Vagina (tissue), 2 donors: ENCODE data around the gene CALML4.

Experiments
- POLR2A ChIP-seq, 2 donors: fragments of 450-650 bp; IDR thresholded peaks; one replicate each; pipeline ENCODE4 v1.6.1; 2017; ENCODE audit warnings: antibody characterized with exemption in 2 of 2, mild to moderate bottlenecking in 2 of 2, moderate library complexity in 2 of 2
- POLR2AphosphoS5 ChIP-seq, 2 donors: sonication (generic); formaldehyde crosslinking; IDR thresholded peaks; one replicate each; pipeline ENCODE4 v1.9.0; 2017; ENCODE audit warnings: antibody characterized with exemption in 2 of 2, mild to moderate bottlenecking in 2 of 2, low read depth in 1 of 2; ENCODE audit not compliant: insufficient read depth in 1 of 2
- TF ChIP-seq, protein P1 (sequence below), 3 experiments: fragments of 450-650 bp in 2 of 3; fragments of 200-600 bp in 1 of 3; sonication (generic) in 1 of 3; IDR thresholded peaks; one replicate each; pipeline ENCODE4 v1.5.1; 2017 to 2019; ENCODE audit warnings: antibody characterized with exemption in 3 of 3, mild to moderate bottlenecking in 2 of 3, moderate library complexity in 2 of 3

DNA sequence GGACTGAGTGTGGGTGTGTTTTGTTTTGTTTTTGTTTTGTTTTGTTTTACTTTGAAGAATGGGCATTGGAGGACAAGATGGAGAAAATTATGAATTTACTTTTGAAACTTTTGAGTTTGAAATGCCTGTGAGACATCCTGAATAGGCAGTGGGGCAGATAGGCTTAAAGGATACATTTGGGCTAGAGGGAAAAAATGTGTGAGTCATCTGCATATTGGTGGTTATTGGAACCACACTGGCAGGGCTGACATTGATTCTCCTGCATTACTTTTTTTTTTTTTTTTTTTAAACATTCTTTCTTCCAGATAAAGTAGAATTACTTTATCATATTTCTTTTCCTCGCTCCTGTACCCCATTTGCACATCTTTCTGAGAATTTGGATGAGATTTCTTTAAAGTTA, 56.1 kb downstream of the CALML4 start:
- TF ChIP-seq POLR2A (IDR thresholded peaks at IDR 0.05) (no peak), POLR2AphosphoS5 (IDR thresholded peaks at IDR 0.05; ENCODE audit: insufficient read depth in 1 of 2, low read depth in 1 of 2) (no peak)
- TF ChIP-seq, protein P1, sequence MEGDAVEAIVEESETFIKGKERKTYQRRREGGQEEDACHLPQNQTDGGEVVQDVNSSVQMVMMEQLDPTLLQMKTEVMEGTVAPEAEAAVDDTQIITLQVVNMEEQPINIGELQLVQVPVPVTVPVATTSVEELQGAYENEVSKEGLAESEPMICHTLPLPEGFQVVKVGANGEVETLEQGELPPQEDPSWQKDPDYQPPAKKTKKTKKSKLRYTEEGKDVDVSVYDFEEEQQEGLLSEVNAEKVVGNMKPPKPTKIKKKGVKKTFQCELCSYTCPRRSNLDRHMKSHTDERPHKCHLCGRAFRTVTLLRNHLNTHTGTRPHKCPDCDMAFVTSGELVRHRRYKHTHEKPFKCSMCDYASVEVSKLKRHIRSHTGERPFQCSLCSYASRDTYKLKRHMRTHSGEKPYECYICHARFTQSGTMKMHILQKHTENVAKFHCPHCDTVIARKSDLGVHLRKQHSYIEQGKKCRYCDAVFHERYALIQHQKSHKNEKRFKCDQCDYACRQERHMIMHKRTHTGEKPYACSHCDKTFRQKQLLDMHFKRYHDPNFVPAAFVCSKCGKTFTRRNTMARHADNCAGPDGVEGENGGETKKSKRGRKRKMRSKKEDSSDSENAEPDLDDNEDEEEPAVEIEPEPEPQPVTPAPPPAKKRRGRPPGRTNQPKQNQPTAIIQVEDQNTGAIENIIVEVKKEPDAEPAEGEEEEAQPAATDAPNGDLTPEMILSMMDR (IDR thresholded peaks at IDR 0.05), result no peak
